Fibroblast of lung (primary cell): ENCODE data around the gene PDC. TPM values are rescaled to one million over a fixed set of nuclear protein-coding genes. Genes with fewer than 3 reads are reported as not detected.

Experiments
- DNase-seq, 2 donors: peaks; one replicate each; pipeline versions ENCODE4 v3.0.0 to v3.0.0-alpha.2; 2010; ENCODE audit warnings: low read depth in 2 of 2
- H2AFZ ChIP-seq: 2 replicates; pipeline ENCODE4 v1.5.1; 2012; ENCODE audit warnings: low read length, control low read depth, inconsistent platforms
- H3K27ac ChIP-seq: 2 replicates; pipeline ENCODE4 v1.5.1; 2011; ENCODE audit warnings: low read length, control low read depth; ENCODE audit not compliant: insufficient read depth
- H3K27me3 ChIP-seq: 2 replicates; pipeline ENCODE4 v1.5.1; 2011; ENCODE audit warnings: mild to moderate bottlenecking, low read length; ENCODE audit not compliant: control insufficient read depth, insufficient read depth
- H3K36me3 ChIP-seq: 2 replicates; pipeline ENCODE4 v1.5.1; 2011; ENCODE audit warnings: low read length; ENCODE audit not compliant: control insufficient read depth, insufficient read depth
- H3K4me1 ChIP-seq: 2 replicates; pipeline ENCODE4 v1.5.1; 2011; ENCODE audit warnings: low read length; ENCODE audit not compliant: control insufficient read depth, insufficient read depth; ENCODE audit errors: extremely low read depth
- H3K4me2 ChIP-seq: 2 replicates; pipeline ENCODE4 v1.5.1; 2011; ENCODE audit warnings: low read length, control low read depth; ENCODE audit not compliant: insufficient read depth; ENCODE audit errors: extremely low read depth
- H3K4me3 ChIP-seq, 4 experiments: fragments of 200-600 bp in 1 of 4; sonication (generic) in 1 of 4; replicated peaks in 1 of 4; 2 replicates each; pipeline ENCODE4 v1.5.1; 2011 to 2016; ENCODE audit warnings: low read length in 4 of 4, low read depth in 3 of 4, mild to moderate bottlenecking in 3 of 4, control low read depth in 2 of 4, inconsistent platforms in 1 of 4, mixed read lengths in 1 of 4; ENCODE audit not compliant: insufficient read depth in 1 of 4; ENCODE audit errors: control extremely low read depth in 1 of 4
- H3K79me2 ChIP-seq: 2 replicates; pipeline ENCODE4 v1.5.1; 2012; ENCODE audit warnings: mild to moderate bottlenecking, low read length, inconsistent platforms; ENCODE audit not compliant: control insufficient read depth, insufficient read depth
- H3K9ac ChIP-seq: 2 replicates; pipeline ENCODE4 v1.5.1; 2011; ENCODE audit warnings: mild to moderate bottlenecking, low read length, control low read depth; ENCODE audit not compliant: insufficient read depth
- H3K9me3 ChIP-seq: 2 replicates; pipeline ENCODE4 v1.5.1; 2012; ENCODE audit warnings: low read depth, low read length; ENCODE audit not compliant: control insufficient read depth, insufficient read depth
- H4K20me1 ChIP-seq: 2 replicates; pipeline ENCODE4 v1.5.1; 2011; ENCODE audit warnings: low read length; ENCODE audit not compliant: control insufficient read depth, insufficient read depth; ENCODE audit errors: extremely low read depth
- CTCF ChIP-seq, 2 donors: IDR thresholded peaks in 1 of 2; conservative IDR thresholded peaks in 1 of 2; 1 replicate in 1 of 2; 2 replicates in 1 of 2; pipeline ENCODE4 v1.5.1; 2011 to 2012; ENCODE audit warnings: low read length in 2 of 2, control low read depth in 1 of 2, inconsistent platforms in 1 of 2, low read depth in 1 of 2, mild to moderate bottlenecking in 1 of 2
- EZH2 ChIP-seq: IDR thresholded peaks from 2 replicates; pipeline ENCODE4 v1.5.1; 2012; ENCODE audit warnings: low read length, control low read depth, mild to moderate bottlenecking; ENCODE audit errors: missing control alignments
- polyA plus RNA-seq, 2 donors: library from polyadenylated mRNA; depleted of rRNA in 1 of 2; stranded (reverse) in 1 of 2; unstranded in 1 of 2; fragments of >200 nt; gene quantifications; 2 replicates each; pipeline ENCODE4 v1.2.1, GENCODE V29; 2011 to 2012; ENCODE audit warnings: missing spikeins in 1 of 2
- total RNA-seq: library from RNA; depleted of rRNA; stranded (reverse); fragments of >200 nt; gene quantifications from 2 replicates; pipeline ENCODE4 v1.2.1, GENCODE V29; 2014

PDC gene
- total and polyA plus RNA-seq, 2 donors (not counting 1 experiment from before 2014, with no cell fraction given) = not detected

- Histone ChIP-seq H3K4me1 (no peaks in the 10 kb centered on the region), H4K20me1 (no peaks in the 10 kb centered on the region), H3K9ac (no peak overlapping the region), H3K79me2 (no peaks in the 10 kb centered on the region), H3K9me3 (no peaks in the 10 kb centered on the region), H2AFZ (no peak overlapping the region), H3K36me3 (no peaks in the 10 kb centered on the region), H3K4me2 (no peak overlapping the region), H3K4me3 (no peak overlapping the region), H3K27me3 (no peaks in the 10 kb centered on the region), H3K27ac (no peak overlapping the region)
- TF ChIP-seq EZH2 = no peak
- TF ChIP-seq CTCF (conservative IDR thresholded peaks at IDR 0.05 in 1 of 2, IDR thresholded peaks at IDR 0.05 in 1 of 2; ENCODE audit: low read depth in 1 of 2, low read length in 2 of 2) = no peak
- peak; percentile 58 to 78 for DNase-seq
Measured at GRCh38 chr1:186476264-186477040, 15.5 kb upstream of the PDC start.

GRCh38 chr1:186474208-186474607 is 13.3 kb upstream of the PDC start:
- no peaks in the 10 kb centered on the region for H3K27me3 ChIP-seq
- H3K27ac ChIP-seq = no peak overlapping the region
- H3K4me1 ChIP-seq = no peaks in the 10 kb centered on the region
- no peaks in the 10 kb centered on the region for H3K79me2 ChIP-seq
- no peak overlapping the region for H2AFZ ChIP-seq
- H3K4me3 ChIP-seq = no peak overlapping the region
- peak; percentile 23 to 92 for DNase-seq
- no peaks in the 10 kb centered on the region for H3K9me3 ChIP-seq
- H3K4me2 ChIP-seq = no peak overlapping the region
- no peaks in the 10 kb centered on the region for H3K36me3 ChIP-seq
- TF ChIP-seq CTCF (conservative IDR thresholded peaks at IDR 0.05 in 1 of 2, IDR thresholded peaks at IDR 0.05 in 1 of 2; ENCODE audit: low read depth in 1 of 2, low read length in 2 of 2) (no peak), EZH2 (no peak)
- no peak overlapping the region for H3K9ac ChIP-seq
- no peaks in the 10 kb centered on the region for H4K20me1 ChIP-seq

- Histone ChIP-seq H3K4me1 (no peaks in the 10 kb centered on the region), H3K27ac (no peak overlapping the region), H3K9me3 (no peaks in the 10 kb centered on the region), H4K20me1 (no peaks in the 10 kb centered on the region), H3K9ac (no peak overlapping the region), H3K4me3 (no peak overlapping the region), H2AFZ (no peak overlapping the region), H3K79me2 (no peaks in the 10 kb centered on the region), H3K27me3 (no peaks in the 10 kb centered on the region), H3K4me2 (no peak overlapping the region), H3K36me3 (no peaks in the 10 kb centered on the region)
- no peak for DNase-seq
- TF ChIP-seq CTCF (conservative IDR thresholded peaks at IDR 0.05 in 1 of 2, IDR thresholded peaks at IDR 0.05 in 1 of 2; ENCODE audit: low read depth in 1 of 2, low read length in 2 of 2) (no peak), EZH2 (no peak)
Measured at GRCh38 chr1:186473047-186473446, 12.1 kb upstream of the PDC start.
